HL-60 (cell line): ENCODE results near the gene CSTF1.

Source experiments
- DNase-seq, 2 experiments: peaks; one replicate each; pipeline ENCODE4 v3.0.0-alpha.2; 2010 to 2020; ENCODE audit warnings: low read depth in 1 of 2, low spot score in 1 of 2
- H3K27ac ChIP-seq: fragments of 250-450 bp; sonication (Bioruptor Pico); replicated peaks from 2 replicates; pipeline ENCODE4 v1.5.1; 2020; ENCODE audit warnings: mild to moderate bottlenecking, moderate library complexity
- H3K27me3 ChIP-seq: fragments of 250-450 bp; sonication (Bioruptor Pico); 2 replicates; pipeline ENCODE4 v1.5.1; 2021; ENCODE audit warnings: mild to moderate bottlenecking, moderate library complexity; ENCODE audit not compliant: insufficient read depth, poor library complexity, severe bottlenecking
- H3K4me3 ChIP-seq: replicated peaks from 2 replicates; pipeline ENCODE4 v1.5.1; 2011; ENCODE audit warnings: mild to moderate bottlenecking, control low read depth, low read length; ENCODE audit not compliant: insufficient read depth
- GABPA ChIP-seq: IDR thresholded peaks from 2 replicates; pipeline ENCODE4 v1.6.1; 2012; ENCODE audit warnings: low read depth
- POLR2AphosphoS5 ChIP-seq: IDR thresholded peaks from 2 replicates; pipeline ENCODE4 v1.6.1; 2012; ENCODE audit warnings: low read depth
- SPI1 ChIP-seq: IDR thresholded peaks from 2 replicates; pipeline ENCODE4 v1.6.1; 2012; ENCODE audit warnings: low read depth, mild to moderate bottlenecking, borderline replicate concordance
- TF ChIP-seq, protein P1 (sequence below): IDR thresholded peaks from 2 replicates; pipeline ENCODE4 v1.6.1; 2012; ENCODE audit warnings: low read depth; ENCODE audit not compliant: insufficient replicate concordance
- TF ChIP-seq, protein P2 (sequence below): IDR thresholded peaks from one replicate; pipeline ENCODE4 v1.5.1; 2011; ENCODE audit warnings: low read length, control low read depth, inconsistent platforms; ENCODE audit not compliant: insufficient read depth

CSTF1 gene

DNA sequence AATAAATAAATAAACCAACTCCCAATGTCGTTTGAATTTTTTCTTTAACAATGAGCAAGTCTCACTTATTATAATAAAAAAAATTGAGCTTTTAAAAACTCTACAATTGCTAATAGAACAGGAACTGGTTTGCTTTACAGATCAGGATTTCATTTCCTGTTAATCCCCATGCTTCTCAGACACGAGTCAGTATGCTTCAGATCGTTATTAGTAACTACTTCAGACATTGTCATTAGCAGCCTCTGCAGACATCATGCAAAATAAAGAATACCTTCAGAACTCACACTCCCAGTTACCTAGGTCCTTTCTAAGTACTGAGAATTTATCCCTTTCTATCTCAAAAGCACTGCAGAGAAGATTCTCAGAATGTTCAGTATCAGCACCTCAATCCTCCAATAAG is 43.7 kb upstream of the CSTF1 start:
- no peak for TF ChIP-seq SPI1
- TF ChIP-seq GABPA: no peak
- TF ChIP-seq, protein P1, sequence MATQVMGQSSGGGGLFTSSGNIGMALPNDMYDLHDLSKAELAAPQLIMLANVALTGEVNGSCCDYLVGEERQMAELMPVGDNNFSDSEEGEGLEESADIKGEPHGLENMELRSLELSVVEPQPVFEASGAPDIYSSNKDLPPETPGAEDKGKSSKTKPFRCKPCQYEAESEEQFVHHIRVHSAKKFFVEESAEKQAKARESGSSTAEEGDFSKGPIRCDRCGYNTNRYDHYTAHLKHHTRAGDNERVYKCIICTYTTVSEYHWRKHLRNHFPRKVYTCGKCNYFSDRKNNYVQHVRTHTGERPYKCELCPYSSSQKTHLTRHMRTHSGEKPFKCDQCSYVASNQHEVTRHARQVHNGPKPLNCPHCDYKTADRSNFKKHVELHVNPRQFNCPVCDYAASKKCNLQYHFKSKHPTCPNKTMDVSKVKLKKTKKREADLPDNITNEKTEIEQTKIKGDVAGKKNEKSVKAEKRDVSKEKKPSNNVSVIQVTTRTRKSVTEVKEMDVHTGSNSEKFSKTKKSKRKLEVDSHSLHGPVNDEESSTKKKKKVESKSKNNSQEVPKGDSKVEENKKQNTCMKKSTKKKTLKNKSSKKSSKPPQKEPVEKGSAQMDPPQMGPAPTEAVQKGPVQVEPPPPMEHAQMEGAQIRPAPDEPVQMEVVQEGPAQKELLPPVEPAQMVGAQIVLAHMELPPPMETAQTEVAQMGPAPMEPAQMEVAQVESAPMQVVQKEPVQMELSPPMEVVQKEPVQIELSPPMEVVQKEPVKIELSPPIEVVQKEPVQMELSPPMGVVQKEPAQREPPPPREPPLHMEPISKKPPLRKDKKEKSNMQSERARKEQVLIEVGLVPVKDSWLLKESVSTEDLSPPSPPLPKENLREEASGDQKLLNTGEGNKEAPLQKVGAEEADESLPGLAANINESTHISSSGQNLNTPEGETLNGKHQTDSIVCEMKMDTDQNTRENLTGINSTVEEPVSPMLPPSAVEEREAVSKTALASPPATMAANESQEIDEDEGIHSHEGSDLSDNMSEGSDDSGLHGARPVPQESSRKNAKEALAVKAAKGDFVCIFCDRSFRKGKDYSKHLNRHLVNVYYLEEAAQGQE: no peak
- TF ChIP-seq, protein P2, sequence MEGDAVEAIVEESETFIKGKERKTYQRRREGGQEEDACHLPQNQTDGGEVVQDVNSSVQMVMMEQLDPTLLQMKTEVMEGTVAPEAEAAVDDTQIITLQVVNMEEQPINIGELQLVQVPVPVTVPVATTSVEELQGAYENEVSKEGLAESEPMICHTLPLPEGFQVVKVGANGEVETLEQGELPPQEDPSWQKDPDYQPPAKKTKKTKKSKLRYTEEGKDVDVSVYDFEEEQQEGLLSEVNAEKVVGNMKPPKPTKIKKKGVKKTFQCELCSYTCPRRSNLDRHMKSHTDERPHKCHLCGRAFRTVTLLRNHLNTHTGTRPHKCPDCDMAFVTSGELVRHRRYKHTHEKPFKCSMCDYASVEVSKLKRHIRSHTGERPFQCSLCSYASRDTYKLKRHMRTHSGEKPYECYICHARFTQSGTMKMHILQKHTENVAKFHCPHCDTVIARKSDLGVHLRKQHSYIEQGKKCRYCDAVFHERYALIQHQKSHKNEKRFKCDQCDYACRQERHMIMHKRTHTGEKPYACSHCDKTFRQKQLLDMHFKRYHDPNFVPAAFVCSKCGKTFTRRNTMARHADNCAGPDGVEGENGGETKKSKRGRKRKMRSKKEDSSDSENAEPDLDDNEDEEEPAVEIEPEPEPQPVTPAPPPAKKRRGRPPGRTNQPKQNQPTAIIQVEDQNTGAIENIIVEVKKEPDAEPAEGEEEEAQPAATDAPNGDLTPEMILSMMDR: no peak
- no peak for TF ChIP-seq POLR2AphosphoS5
- DNase-seq: no peak
- H3K4me3 ChIP-seq: no peak overlapping the region
- no peak overlapping the region for H3K27ac ChIP-seq
- peaks cover 6% of the 10 kb centered on the region for H3K27me3 ChIP-seq

DNA sequence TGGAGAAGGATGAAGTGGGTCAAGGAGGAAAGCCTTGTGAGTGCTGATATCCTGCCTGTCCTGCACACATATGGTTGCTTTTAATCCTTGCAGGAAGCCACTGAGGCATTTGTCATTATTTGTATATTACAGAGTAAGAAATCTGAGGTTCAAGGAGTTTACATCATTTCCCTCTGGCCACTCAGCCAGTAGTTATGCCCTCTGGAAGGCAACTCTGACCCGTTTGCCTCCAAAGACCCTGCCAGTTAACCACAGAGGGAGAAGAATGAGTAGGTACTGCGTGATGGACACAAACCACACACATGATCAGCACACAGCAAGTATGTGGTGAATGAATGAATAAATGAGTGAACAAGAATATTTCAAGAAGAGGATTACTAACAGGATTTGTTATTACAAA is 41.6 kb upstream of the CSTF1 start:
- DNase-seq: no peak
- Histone ChIP-seq H3K27me3 (no peaks in the 10 kb centered on the region), H3K4me3 (no peak overlapping the region), H3K27ac (no peak overlapping the region)
- TF ChIP-seq, protein P1: no peak
- TF ChIP-seq GABPA (no peak), SPI1 (no peak), POLR2AphosphoS5 (no peak)
- TF ChIP-seq, protein P2: no peak

DNA sequence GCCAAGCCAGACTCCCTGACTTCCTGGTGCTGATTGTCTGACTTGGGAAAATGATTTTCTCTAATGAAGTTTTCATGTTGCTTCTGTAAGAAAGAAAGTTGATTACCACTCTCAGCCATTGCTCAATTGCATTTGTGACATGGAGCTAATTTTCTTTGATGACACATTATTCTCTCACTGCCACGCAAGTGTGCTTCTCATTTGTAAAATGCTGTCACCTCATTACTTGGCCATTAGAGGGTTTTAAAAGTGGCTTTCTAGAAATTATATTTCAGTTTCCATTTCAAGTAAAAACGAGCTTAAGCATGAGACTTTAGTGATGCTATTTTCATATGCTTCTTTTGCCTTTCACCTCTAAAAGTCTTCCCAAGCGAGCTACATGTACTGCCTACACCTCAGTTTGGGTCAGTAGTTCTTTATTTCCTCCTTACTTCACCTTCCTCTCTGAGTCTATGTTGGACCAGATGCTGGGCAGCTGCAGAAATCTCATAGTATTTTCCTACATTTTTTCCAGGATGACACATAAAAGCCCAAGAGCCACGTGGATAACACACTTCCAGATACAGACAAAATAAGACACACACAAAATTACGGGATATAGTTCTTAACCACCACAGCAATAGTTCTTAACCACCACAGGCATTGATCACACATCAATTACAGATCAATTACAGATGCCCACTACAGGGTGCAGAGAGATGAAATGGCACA is 39.9 kb upstream of the CSTF1 start:
- no peak for DNase-seq
- no peak overlapping the region for H3K27ac ChIP-seq
- TF ChIP-seq, protein P2: no peak
- TF ChIP-seq SPI1: no peak
- TF ChIP-seq GABPA: no peak
- TF ChIP-seq POLR2AphosphoS5: no peak
- TF ChIP-seq, protein P1: no peak
- no peak overlapping the region for H3K4me3 ChIP-seq
- H3K27me3 ChIP-seq: no peaks in the 10 kb centered on the region
